IMR-90 (cell line): Measurements from ENCODE around the gene RNPEPL1. TPM values are rescaled to one million over a fixed set of nuclear protein-coding genes. Genes with fewer than 3 reads are reported as not detected.

Experiments
- ATAC-seq: fragments of 200-7000 bp; cut with Tn5 transposase; 2 replicates; pipeline ENCODE4 v1.9.1; 2020; ENCODE audit warnings: low read depth, mild to moderate bottlenecking, moderate library complexity
- BruUV-seq: library from RNA; stranded (reverse); fragments of 400-500 nt; replicated peaks from 2 replicates; lab custom pipeline; 2021; lab: Mats Ljungman, UMichigan
- CTCF ChIA-PET: fragments of 300-600 bp; formaldehyde crosslinking; extraction: SDS; loops from one replicate; lab custom pipeline; 2021; ENCODE audit warnings: antibody characterized with exemption; lab: Yijun Ruan, JAX
- POLR2A ChIA-PET: fragments of 300-600 bp; sonication (Branson Sonifier 250); formaldehyde crosslinking; loops from one replicate; lab custom pipeline; 2022; ENCODE audit warnings: antibody characterized with exemption; ENCODE audit not compliant: unreplicated experiment; lab: Charles Lee
- DNase-seq: peaks from one replicate; pipeline ENCODE4 v3.0.0; 2013
- H2AFZ ChIP-seq: replicated peaks from 2 replicates; pipeline ENCODE3; 2013; ENCODE audit warnings: low read length, mild to moderate bottlenecking; ENCODE audit not compliant: poor library complexity
- H2AK5ac ChIP-seq: 2 replicates; pipeline ENCODE4 v1.6.1; 2013; ENCODE audit warnings: low read depth, low read length, inconsistent platforms
- H2AK9ac ChIP-seq: replicated peaks from 2 replicates; pipeline ENCODE3; 2013; ENCODE audit warnings: mild to moderate bottlenecking, low read depth, low read length, moderate library complexity; ENCODE audit not compliant: poor library complexity
- H2BK120ac ChIP-seq: 2 replicates; pipeline ENCODE4 v1.6.1; 2013; ENCODE audit warnings: low read depth, low read length, inconsistent platforms
- H2BK15ac ChIP-seq: 3 replicates; pipeline ENCODE4 v1.6.1; 2013; ENCODE audit warnings: low read depth, low read length, inconsistent platforms
- H2BK20ac ChIP-seq: 2 replicates; pipeline ENCODE4 v1.6.1; 2013; ENCODE audit warnings: low read depth, mild to moderate bottlenecking, inconsistent platforms, low read length, moderate library complexity
- H2BK5ac ChIP-seq: 2 replicates; pipeline ENCODE4 v1.6.1; 2013; ENCODE audit warnings: mild to moderate bottlenecking, low read depth, low read length, inconsistent platforms; ENCODE audit not compliant: poor library complexity, severe bottlenecking
- H3K14ac ChIP-seq: replicated peaks from 2 replicates; pipeline ENCODE4 v1.6.1; 2013; ENCODE audit warnings: low read depth, low read length, inconsistent platforms
- H3K18ac ChIP-seq: 2 replicates; pipeline ENCODE4 v1.6.1; 2013; ENCODE audit warnings: low read depth, low read length, control low read depth
- H3K23ac ChIP-seq: 2 replicates; pipeline ENCODE4 v1.6.1; 2013; ENCODE audit warnings: low read depth, low read length, inconsistent platforms
- H3K27ac ChIP-seq: 2 replicates; pipeline ENCODE4 v1.5.1; 2013; ENCODE audit warnings: mild to moderate bottlenecking, control low read depth, low read length; ENCODE audit not compliant: insufficient read depth
- H3K27me3 ChIP-seq: 2 replicates; pipeline ENCODE4 v1.6.1; 2013; ENCODE audit warnings: low read length; ENCODE audit not compliant: control insufficient read depth, insufficient read depth
- H3K36me3 ChIP-seq: 2 replicates; pipeline ENCODE4 v1.6.1; 2013; ENCODE audit warnings: low read length, mixed read lengths; ENCODE audit not compliant: control insufficient read depth, insufficient read depth
- H3K4ac ChIP-seq: 2 replicates; pipeline ENCODE4 v1.6.1; 2013; ENCODE audit warnings: low read depth, low read length, inconsistent platforms
- H3K4me1 ChIP-seq: 2 replicates; pipeline ENCODE4 v1.6.1; 2013; ENCODE audit warnings: low read length, mixed read lengths; ENCODE audit not compliant: control insufficient read depth, insufficient read depth
- H3K4me2 ChIP-seq: 2 replicates; pipeline ENCODE4 v1.6.1; 2013; ENCODE audit warnings: low read depth, mild to moderate bottlenecking, control low read depth, low read length, moderate library complexity
- H3K4me3 ChIP-seq: 2 replicates; pipeline ENCODE4 v1.5.1; 2013; ENCODE audit warnings: low read depth, mild to moderate bottlenecking, control low read depth, low read length, moderate library complexity; ENCODE audit not compliant: insufficient read depth
- H3K56ac ChIP-seq: 2 replicates; pipeline ENCODE4 v1.6.1; 2013; ENCODE audit warnings: low read length, inconsistent platforms; ENCODE audit not compliant: insufficient read depth; ENCODE audit errors: extremely low read depth
- H3K79me1 ChIP-seq, 2 experiments: 2 replicates each; pipeline ENCODE4 v1.6.1; 2013; ENCODE audit warnings: low read length in 2 of 2, inconsistent platforms in 1 of 2, low read depth in 1 of 2
- H3K9ac ChIP-seq: 2 replicates; pipeline ENCODE4 v1.6.1; 2013; ENCODE audit warnings: low read depth, low read length, control low read depth
- H3K9me1 ChIP-seq: 2 replicates; pipeline ENCODE4 v1.6.1; 2013; ENCODE audit warnings: low read length, inconsistent platforms; ENCODE audit not compliant: insufficient read depth
- H3K9me3 ChIP-seq: 2 replicates; pipeline ENCODE4 v1.6.1; 2013; ENCODE audit warnings: low read length; ENCODE audit not compliant: control insufficient read depth, insufficient read depth
- H4K20me1 ChIP-seq: 2 replicates; pipeline ENCODE4 v1.6.1; 2013; ENCODE audit warnings: low read length, inconsistent platforms; ENCODE audit not compliant: insufficient read depth
- H4K5ac ChIP-seq: 2 replicates; pipeline ENCODE4 v1.6.1; 2013; ENCODE audit warnings: mild to moderate bottlenecking, low read depth, low read length, control low read depth
- H4K8ac ChIP-seq, 2 experiments: 2 replicates each; pipeline ENCODE4 v1.6.1; 2013; ENCODE audit warnings: low read depth in 2 of 2, low read length in 2 of 2, control low read depth in 1 of 2, inconsistent platforms in 1 of 2
- H4K91ac ChIP-seq: 2 replicates; pipeline ENCODE4 v1.6.1; 2013; ENCODE audit warnings: low read depth, low read length, inconsistent platforms; ENCODE audit not compliant: insufficient read depth
- CEBPB ChIP-seq: IDR thresholded peaks from 2 replicates; pipeline ENCODE4 v1.6.1; 2012; ENCODE audit warnings: low read depth, low read length, improper control_type of control experiment
- FOS ChIP-seq: fragments of 150-350 bp; IDR thresholded peaks from 2 replicates; pipeline ENCODE4 v1.6.1; 2016; ENCODE audit warnings: low read depth, low read length
- MAFK ChIP-seq: IDR thresholded peaks from 2 replicates; pipeline ENCODE4 v1.6.1; 2012; ENCODE audit warnings: low read depth, low read length, improper control_type of control experiment
- MAZ ChIP-seq: IDR thresholded peaks from 2 replicates; pipeline ENCODE4 v1.6.1; 2012; ENCODE audit warnings: low read depth, mild to moderate bottlenecking, low read length, improper control_type of control experiment, moderate library complexity, borderline replicate concordance
- RCOR1 ChIP-seq: IDR thresholded peaks from 2 replicates; pipeline ENCODE4 v1.6.1; 2012; ENCODE audit warnings: mild to moderate bottlenecking, low read length, improper control_type of control experiment; ENCODE audit not compliant: insufficient replicate concordance
- WGBS, 2 experiments: methylation state at CpG; one replicate each; pipeline versions ENCODE4 v1.1.5 to v1.1.7; 2013; ENCODE audit warnings: missing lambda C conversion rate in 2 of 2; ENCODE audit not compliant: insufficient read length in 1 of 2; ENCODE audit errors: extremely low coverage in 2 of 2; 5-methylcytosine and 5-hydroxymethylcytosine counted together
- dilution Hi-C: fragments of 300-500 bp; cut with HindIII; formaldehyde crosslinking; loops from one replicate; pipeline ENCODE4 v1.14.3; 2018; ENCODE audit warnings: low sequenced_read_pairs; ENCODE audit not compliant: unreplicated experiment
- in situ Hi-C: fragments of 300-500 bp; cut with MboI; formaldehyde crosslinking; loops from 3 replicates; pipeline ENCODE4 v1.14.3; 2019; ENCODE audit warnings: low sequenced_read_pairs, inconsistent platforms, mixed read lengths
- intact Hi-C: fragments of 100-400 bp; cut with micrococcal nuclease; formaldehyde crosslinking; loops from 2 replicates; pipeline ENCODE4 v1.10.0; 2022
- polyA plus RNA-seq, 3 experiments: library from polyadenylated mRNA; depleted of rRNA; stranded (reverse); fragments of >200 nt; gene quantifications; 2 replicates each; pipeline ENCODE4 v1.2.3, GENCODE V29; 2012; ENCODE audit warnings: low replicate concordance in 1 of 3
- total RNA-seq: library from RNA; depleted of rRNA; stranded (reverse); fragments of >200 nt; gene quantifications from 2 replicates; pipeline ENCODE4 v1.2.3, GENCODE V29; 2012
- TF ChIP-seq, protein P1 (sequence below): fragments of 150-350 bp; IDR thresholded peaks from 2 replicates; pipeline ENCODE4 v1.6.1; 2017; ENCODE audit warnings: mild to moderate bottlenecking, antibody characterized with exemption, low read length, low read depth
- TF ChIP-seq, protein P2 (sequence below): conservative IDR thresholded peaks from 2 replicates; pipeline ENCODE4 v1.5.1; 2012; ENCODE audit warnings: mild to moderate bottlenecking, low read depth, low read length, improper control_type of control experiment

RNPEPL1 gene
- total and polyA plus RNA-seq, 2 of the 4 experiments (the other 2 are of a cell fraction), result 3.8 to 18.7 TPM

DNA sequence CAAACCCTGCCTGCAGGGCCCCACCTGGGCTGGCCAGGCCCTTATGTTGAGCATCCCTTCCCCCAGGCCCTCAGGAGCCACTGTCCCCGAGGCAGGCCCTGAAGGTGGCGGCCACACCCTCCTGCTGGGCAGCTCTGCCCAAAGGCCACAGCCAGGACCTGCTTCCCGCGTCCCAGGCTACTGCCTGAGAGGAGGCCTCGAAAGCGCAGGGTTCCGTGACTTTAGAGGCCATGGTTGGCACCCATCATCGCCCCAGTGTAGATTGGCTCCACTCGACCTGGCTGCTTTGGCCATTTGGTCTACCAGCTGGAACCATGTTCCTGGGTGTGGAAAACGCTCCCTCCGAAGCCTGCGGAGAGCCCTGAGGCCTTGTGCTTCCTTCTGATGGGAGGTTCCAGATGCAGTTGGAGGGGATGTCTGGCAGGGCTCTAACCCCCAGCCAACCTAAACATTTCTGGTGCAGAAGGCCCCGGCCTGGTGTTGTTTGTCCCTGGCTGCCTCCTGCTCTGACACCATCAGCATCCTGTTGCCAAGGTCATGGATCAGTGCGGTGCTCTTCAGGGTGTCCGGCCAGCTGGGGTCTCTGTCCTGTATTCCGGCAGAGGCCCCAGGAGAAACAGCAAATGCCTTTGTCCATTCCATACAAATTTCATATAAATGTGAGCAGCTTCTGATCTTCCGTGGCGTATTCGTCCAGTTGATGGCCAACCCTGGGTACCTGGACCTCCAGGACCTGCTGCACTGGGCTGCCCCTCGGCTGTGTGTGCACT is 33.0 kb downstream of the RNPEPL1 start:
- no peaks in the 10 kb centered on the region for H3K9me3 ChIP-seq
- H2BK120ac ChIP-seq, result no peak overlapping the region
- intact Hi-C loops, result no loop called here
- H4K91ac ChIP-seq, result no peak overlapping the region
- no peak overlapping the region for H2BK5ac ChIP-seq
- H3K4ac ChIP-seq, result no peak overlapping the region
- H2BK15ac ChIP-seq, result no peak overlapping the region
- ChIA-PET CTCF (no interaction called here), POLR2A (no interaction called here)
- DNase-seq, result no peak
- BruUV-seq, result no TSS peak
- no peak overlapping the region for H3K56ac ChIP-seq
- no peak overlapping the region for H3K23ac ChIP-seq
- dilution Hi-C loops, result no loop called here
- H3K27me3 ChIP-seq, result no peaks in the 10 kb centered on the region
- in situ Hi-C loops, result no loop called here
- WGBS, 2 experiments, result 79% methylated on average over 5 of the region's 20 CpGs; no CpG with 5 or more reads in 1 of the 2 experiments
- no peak overlapping the region for H3K4me3 ChIP-seq
- no peak overlapping the region for H2AK9ac ChIP-seq
- H2AK5ac ChIP-seq, result no peak overlapping the region
- no peaks in the 10 kb centered on the region; the same call in 1 of the 2 replicates for H3K9me1 ChIP-seq
- H3K4me2 ChIP-seq, result no peak overlapping the region
- H3K36me3 ChIP-seq, result peaks cover 19% of the 10 kb centered on the region
- no peak overlapping the region for H4K5ac ChIP-seq
- no peak overlapping the region for H3K14ac ChIP-seq
- H2BK20ac ChIP-seq, result no peak overlapping the region
- H2AFZ ChIP-seq, result no peak overlapping the region
- no peak overlapping the region for H3K18ac ChIP-seq
- H3K4me1 ChIP-seq, result no peaks in the 10 kb centered on the region
- TF ChIP-seq, protein P1, sequence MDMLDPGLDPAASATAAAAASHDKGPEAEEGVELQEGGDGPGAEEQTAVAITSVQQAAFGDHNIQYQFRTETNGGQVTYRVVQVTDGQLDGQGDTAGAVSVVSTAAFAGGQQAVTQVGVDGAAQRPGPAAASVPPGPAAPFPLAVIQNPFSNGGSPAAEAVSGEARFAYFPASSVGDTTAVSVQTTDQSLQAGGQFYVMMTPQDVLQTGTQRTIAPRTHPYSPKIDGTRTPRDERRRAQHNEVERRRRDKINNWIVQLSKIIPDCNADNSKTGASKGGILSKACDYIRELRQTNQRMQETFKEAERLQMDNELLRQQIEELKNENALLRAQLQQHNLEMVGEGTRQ, result no peak
- no peak for TF ChIP-seq CEBPB
- TF ChIP-seq MAFK, result no peak
- no peak for TF ChIP-seq FOS
- no peak for TF ChIP-seq MAZ
- TF ChIP-seq, protein P2, sequence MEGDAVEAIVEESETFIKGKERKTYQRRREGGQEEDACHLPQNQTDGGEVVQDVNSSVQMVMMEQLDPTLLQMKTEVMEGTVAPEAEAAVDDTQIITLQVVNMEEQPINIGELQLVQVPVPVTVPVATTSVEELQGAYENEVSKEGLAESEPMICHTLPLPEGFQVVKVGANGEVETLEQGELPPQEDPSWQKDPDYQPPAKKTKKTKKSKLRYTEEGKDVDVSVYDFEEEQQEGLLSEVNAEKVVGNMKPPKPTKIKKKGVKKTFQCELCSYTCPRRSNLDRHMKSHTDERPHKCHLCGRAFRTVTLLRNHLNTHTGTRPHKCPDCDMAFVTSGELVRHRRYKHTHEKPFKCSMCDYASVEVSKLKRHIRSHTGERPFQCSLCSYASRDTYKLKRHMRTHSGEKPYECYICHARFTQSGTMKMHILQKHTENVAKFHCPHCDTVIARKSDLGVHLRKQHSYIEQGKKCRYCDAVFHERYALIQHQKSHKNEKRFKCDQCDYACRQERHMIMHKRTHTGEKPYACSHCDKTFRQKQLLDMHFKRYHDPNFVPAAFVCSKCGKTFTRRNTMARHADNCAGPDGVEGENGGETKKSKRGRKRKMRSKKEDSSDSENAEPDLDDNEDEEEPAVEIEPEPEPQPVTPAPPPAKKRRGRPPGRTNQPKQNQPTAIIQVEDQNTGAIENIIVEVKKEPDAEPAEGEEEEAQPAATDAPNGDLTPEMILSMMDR, result no peak
- no peak for TF ChIP-seq RCOR1
- H4K20me1 ChIP-seq, result no peaks in the 10 kb centered on the region
- no peaks in the 10 kb centered on the region for H3K79me1 ChIP-seq
- no peak overlapping the region for H3K9ac ChIP-seq
- H3K27ac ChIP-seq, result no peak overlapping the region
- no peak overlapping the region for H4K8ac ChIP-seq
- no peak for ATAC-seq
